GM23338 (cell line): ENCODE results near the gene GKN2. TPM values are rescaled to one million over a fixed set of nuclear protein-coding genes. Genes with fewer than 3 reads are reported as not detected.

Source experiments
- ATAC-seq: fragments of 200-7000 bp; cut with Tn5 transposase; 3 replicates; pipeline ENCODE4 v1.9.1; 2020
- DNase-seq: peaks from one replicate; pipeline ENCODE4 v3.0.0-alpha.2; 2015; ENCODE audit warnings: low spot score
- H2AFZ ChIP-seq: fragments of 200-600 bp; sonication (generic); 2 replicates; pipeline ENCODE4 v1.8.0; 2016; ENCODE audit warnings: antibody characterized with exemption, mild to moderate bottlenecking, moderate library complexity
- H3F3A ChIP-seq: fragments of 200-600 bp; sonication (generic); replicated peaks from 2 replicates; pipeline ENCODE4 v1.8.0; 2017; ENCODE audit warnings: antibody characterized with exemption, mixed run types, low read depth
- H3K27ac ChIP-seq: fragments of 200-600 bp; sonication (generic); 2 replicates; pipeline ENCODE4 v1.6.1; 2016; ENCODE audit warnings: low read depth
- H3K27me3 ChIP-seq: fragments of 200-600 bp; sonication (generic); 2 replicates; pipeline ENCODE4 v1.8.0; 2016; ENCODE audit warnings: mild to moderate bottlenecking, mixed run types, moderate library complexity; ENCODE audit not compliant: insufficient read depth
- H3K36me3 ChIP-seq: fragments of 200-600 bp; sonication (generic); 2 replicates; pipeline ENCODE4 v1.8.0; 2016; ENCODE audit warnings: mild to moderate bottlenecking; ENCODE audit not compliant: insufficient read depth
- H3K4me1 ChIP-seq: fragments of 200-600 bp; sonication (generic); 2 replicates; pipeline ENCODE4 v1.8.0; 2016; ENCODE audit warnings: mild to moderate bottlenecking, moderate library complexity; ENCODE audit not compliant: insufficient read depth
- H3K4me2 ChIP-seq: fragments of 200-600 bp; sonication (generic); 2 replicates; pipeline ENCODE4 v1.7.1; 2017; ENCODE audit warnings: mixed run types
- H3K4me3 ChIP-seq: fragments of 200-600 bp; sonication (generic); 2 replicates; pipeline ENCODE4 v1.6.1; 2016; ENCODE audit warnings: mixed run types
- H3K79me2 ChIP-seq: fragments of 200-600 bp; sonication (generic); replicated peaks from 2 replicates; pipeline ENCODE4 v1.8.0; 2017; ENCODE audit warnings: mild to moderate bottlenecking; ENCODE audit not compliant: insufficient read depth
- H3K9me2 ChIP-seq: fragments of 200-600 bp; sonication (generic); 2 replicates; pipeline ENCODE4 v1.8.0; 2017; ENCODE audit not compliant: insufficient read depth
- H4K20me1 ChIP-seq: fragments of 200-600 bp; sonication (generic); replicated peaks from 2 replicates; pipeline ENCODE4 v1.8.0; 2017; ENCODE audit warnings: mild to moderate bottlenecking; ENCODE audit not compliant: insufficient read depth
- H3K27ac Mint-ChIP-seq: 2 replicates; pipeline ENCODE4 v1.8.0; 2020; ENCODE audit warnings: inconsistent platforms, mild to moderate bottlenecking, moderate library complexity, mixed read lengths
- H3K27me3 Mint-ChIP-seq: 3 replicates; pipeline ENCODE4 v1.8.0; 2022; ENCODE audit warnings: low read depth, mild to moderate bottlenecking, moderate library complexity, mixed read lengths, inconsistent platforms; ENCODE audit not compliant: insufficient read depth, poor library complexity
- H3K36me3 Mint-ChIP-seq: 3 replicates; pipeline ENCODE4 v1.8.0; 2021; ENCODE audit warnings: low read depth, mild to moderate bottlenecking, inconsistent platforms, moderate library complexity, mixed read lengths
- H3K4me1 Mint-ChIP-seq: 3 replicates; pipeline ENCODE4 v1.8.0; 2020; ENCODE audit warnings: mild to moderate bottlenecking, inconsistent platforms, mixed read lengths
- H3K4me3 Mint-ChIP-seq: 3 replicates; pipeline ENCODE4 v1.8.0; 2021; ENCODE audit warnings: moderate library complexity, mild to moderate bottlenecking, inconsistent platforms, mixed read lengths
- H3K9me3 Mint-ChIP-seq: 3 replicates; pipeline ENCODE4 v1.8.0; 2020; ENCODE audit warnings: moderate library complexity, mild to moderate bottlenecking, inconsistent platforms, mixed read lengths
- CREB1 ChIP-seq: fragments of 250-450 bp; sonication (Bioruptor Pico); IDR thresholded peaks from 2 replicates; pipeline ENCODE4 v1.5.0; 2020; ENCODE audit warnings: low read depth, mild to moderate bottlenecking, moderate library complexity
- CTCF ChIP-seq, 2 experiments: fragments of 200-600 bp in 1 of 2; sonication (generic) in 1 of 2; conservative IDR thresholded peaks; 2 replicates each; pipeline versions ENCODE4 v1.5.1 to v1.6.1; 2016 to 2017; ENCODE audit warnings: antibody characterized with exemption in 2 of 2, low read depth in 2 of 2, mild to moderate bottlenecking in 2 of 2, moderate library complexity in 1 of 2
- ETS1 ChIP-seq: IDR thresholded peaks from 2 replicates; pipeline ENCODE4 v1.6.1; 2016; ENCODE audit warnings: antibody characterized with exemption
- EZH2 ChIP-seq: fragments of 200-600 bp; sonication (generic); IDR thresholded peaks from one replicate; pipeline ENCODE4 v1.8.0; 2017; ENCODE audit warnings: antibody characterized with exemption, mild to moderate bottlenecking, low read depth; ENCODE audit not compliant: unreplicated experiment
- EZH2phosphoT487 ChIP-seq: fragments of 200-600 bp; sonication (generic); IDR thresholded peaks from one replicate; pipeline ENCODE4 v1.8.1; 2018; ENCODE audit warnings: antibody characterized with exemption; ENCODE audit not compliant: unreplicated experiment
- JUNB ChIP-seq: IDR thresholded peaks from one replicate; pipeline ENCODE4 v1.6.1; 2016; ENCODE audit warnings: antibody characterized with exemption; ENCODE audit not compliant: unreplicated experiment
- NANOG ChIP-seq: IDR thresholded peaks from 2 replicates; pipeline ENCODE4 v1.6.1; 2016; ENCODE audit warnings: antibody characterized with exemption, borderline replicate concordance
- POLR2AphosphoS5 ChIP-seq: IDR thresholded peaks from 2 replicates; pipeline ENCODE4 v1.6.1; 2016; ENCODE audit warnings: antibody characterized with exemption, low read depth
- REST ChIP-seq: IDR thresholded peaks from one replicate; pipeline ENCODE4 v1.6.1; 2018; ENCODE audit warnings: antibody characterized with exemption; ENCODE audit not compliant: unreplicated experiment
- STAT1 ChIP-seq: IDR thresholded peaks from one replicate; pipeline ENCODE4 v1.6.1; 2016; ENCODE audit warnings: antibody characterized with exemption; ENCODE audit not compliant: unreplicated experiment
- ZNF114 ChIP-seq: fragments of 250-450 bp; sonication (Bioruptor Pico); IDR thresholded peaks from 2 replicates; pipeline ENCODE4 v1.5.0; 2020; ENCODE audit warnings: mild to moderate bottlenecking, moderate library complexity
- ZNF331 ChIP-seq: fragments of 250-450 bp; sonication (Bioruptor Pico); IDR thresholded peaks from 2 replicates; pipeline ENCODE4 v1.5.0; 2020; ENCODE audit warnings: low read depth, mild to moderate bottlenecking, moderate library complexity
- ZNF462 ChIP-seq: fragments of 250-450 bp; sonication (Bioruptor Pico); IDR thresholded peaks from 2 replicates; pipeline ENCODE4 v1.5.0; 2020; ENCODE audit warnings: mild to moderate bottlenecking, moderate library complexity
- polyA plus RNA-seq: library from polyadenylated mRNA; unstranded; fragments of >200 nt; fragmentation: Nextera tagmentation; extraction: Ambion mirVana; gene quantifications from 2 replicates; pipeline ENCODE4 v1.2.1, GENCODE V29; 2016
- total RNA-seq: library from RNA; depleted of rRNA; stranded (reverse); fragments of >200 nt; shearing (Covaris generic); gene quantifications from 2 replicates; pipeline ENCODE4 v1.2.3, GENCODE V29; 2014

Gene GKN2
- total and polyA plus RNA-seq, 2 experiments from 2014 or later, result not detected

- DNase-seq, result no peak
- no peaks in the 10 kb centered on the region for H3K27me3 ChIP-seq
- H2AFZ ChIP-seq, result no peak overlapping the region
- H3K4me3 ChIP-seq, result no peak overlapping the region
- H3K36me3 ChIP-seq, result no peaks in the 10 kb centered on the region
- no peaks in the 10 kb centered on the region for H3K9me2 ChIP-seq
- H3K4me1 ChIP-seq, result no peaks in the 10 kb centered on the region
- no peaks in the 10 kb centered on the region for H3K4me1 Mint-ChIP-seq
- H3K27ac ChIP-seq, result no peak overlapping the region
- TF ChIP-seq ZNF114 (CRISPR knock-in tag), result no peak
- TF ChIP-seq STAT1, result no peak
- TF ChIP-seq EZH2phosphoT487, result no peak
- TF ChIP-seq ZNF462 (CRISPR knock-in tag), result no peak
- no peak for TF ChIP-seq JUNB
- no peak for TF ChIP-seq ZNF331
- TF ChIP-seq REST, result no peak
- no peak for TF ChIP-seq POLR2AphosphoS5
- no peak for TF ChIP-seq ETS1
- no peak for TF ChIP-seq NANOG
- TF ChIP-seq CREB1 (CRISPR knock-in tag), result no peak
- TF ChIP-seq CTCF (conservative IDR thresholded peaks at IDR 0.05; ENCODE audit: low read depth in 2 of 2), result no peak
- no peak for TF ChIP-seq EZH2
- H3K27me3 Mint-ChIP-seq, result no peaks in the 10 kb centered on the region
- no peaks in the 10 kb centered on the region for H3F3A ChIP-seq
- no peak for ATAC-seq
- no peak overlapping the region for H3K27ac Mint-ChIP-seq
- H3K9me3 Mint-ChIP-seq, result no peaks in the 10 kb centered on the region
- no peaks in the 10 kb centered on the region for H4K20me1 ChIP-seq
- H3K36me3 Mint-ChIP-seq, result no peaks in the 10 kb centered on the region
- H3K4me2 ChIP-seq, result no peak overlapping the region
- no peak overlapping the region for H3K4me3 Mint-ChIP-seq
- H3K79me2 ChIP-seq, result no peaks in the 10 kb centered on the region
Observed at GRCh38 chr2:68978098-68978497, 25.4 kb upstream of the GKN2 start.
